ENCODE results near the gene DNAJC17.

DNAJC17 gene

DNA sequence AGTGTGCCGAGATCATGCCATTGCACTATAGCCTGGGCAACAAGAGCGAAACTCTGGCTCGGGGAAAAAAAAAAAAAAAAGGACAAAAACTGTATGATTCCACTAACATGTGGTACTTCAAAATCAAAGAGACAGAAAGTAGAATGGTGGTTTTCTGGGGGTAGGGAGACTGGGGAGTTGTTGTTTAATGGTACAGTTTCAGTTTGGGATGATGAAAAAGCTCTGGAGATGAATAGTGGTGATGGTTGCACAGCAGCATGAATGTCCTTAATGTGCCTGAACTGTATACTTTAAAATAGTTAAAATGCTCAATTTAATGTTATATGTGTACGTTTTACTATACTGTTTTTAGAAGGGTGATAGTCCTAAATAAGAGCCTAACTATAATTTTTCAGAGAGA is 84.9 kb downstream of the DNAJC17 start:
- Histone ChIP-seq H3K4me1 (ENCODE audit: control insufficient read depth in 2 of 2, insufficient read depth in 2 of 2, low read length in 2 of 2) (no peaks in the 10 kb centered on the region), H3K9me3 (ENCODE audit: control insufficient read depth in 2 of 2, low read length in 2 of 2) (no peaks in the 10 kb centered on the region), H3K36me3 (ENCODE audit: control insufficient read depth in 2 of 2, insufficient read depth in 2 of 2, low read length in 2 of 2) (no peaks in the 10 kb centered on the region), H3K4me3 (ENCODE audit: low read length in 2 of 2) (no peak overlapping the region), H3K27me3 (ENCODE audit: control insufficient read depth in 2 of 2, insufficient read depth in 2 of 2, low read length in 2 of 2) (no peaks in the 10 kb centered on the region), H3K27ac (ENCODE audit: low read depth in 2 of 2, low read length in 2 of 2) (no peak overlapping the region), H3K9ac (ENCODE audit: low read depth in 1 of 2, low read length in 2 of 2) (no peak overlapping the region)

DNA sequence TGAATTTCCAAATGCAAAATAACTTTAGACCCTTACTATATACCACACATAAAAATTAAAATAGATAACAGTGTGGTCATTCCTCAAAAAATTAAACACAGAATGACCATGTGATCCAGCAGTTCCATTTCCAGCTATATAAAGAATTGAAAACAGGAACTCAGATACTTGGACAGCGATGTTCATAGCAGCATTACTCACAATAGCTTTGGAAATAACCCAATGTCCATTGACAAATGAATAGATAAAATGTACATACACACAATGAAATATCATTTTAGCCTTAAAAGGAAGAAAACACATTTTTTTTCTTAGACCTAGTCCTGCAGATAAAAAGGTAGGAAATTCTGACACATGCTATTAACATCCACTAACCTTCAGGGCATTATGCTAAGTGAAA is 85.6 kb downstream of the DNAJC17 start:
- no peak overlapping the region for H3K27ac ChIP-seq (ENCODE audit: low read depth in 2 of 2, low read length in 2 of 2)
- no peaks in the 10 kb centered on the region for H3K9me3 ChIP-seq (ENCODE audit: control insufficient read depth in 2 of 2, low read length in 2 of 2)
- H3K9ac ChIP-seq (ENCODE audit: low read depth in 1 of 2, low read length in 2 of 2): no peak overlapping the region
- H3K4me1 ChIP-seq (ENCODE audit: control insufficient read depth in 2 of 2, insufficient read depth in 2 of 2, low read length in 2 of 2): no peaks in the 10 kb centered on the region
- H3K4me3 ChIP-seq (ENCODE audit: low read length in 2 of 2): no peak overlapping the region
- no peaks in the 10 kb centered on the region for H3K27me3 ChIP-seq (ENCODE audit: control insufficient read depth in 2 of 2, insufficient read depth in 2 of 2, low read length in 2 of 2)
- no peaks in the 10 kb centered on the region for H3K36me3 ChIP-seq (ENCODE audit: control insufficient read depth in 2 of 2, insufficient read depth in 2 of 2, low read length in 2 of 2)

DNA sequence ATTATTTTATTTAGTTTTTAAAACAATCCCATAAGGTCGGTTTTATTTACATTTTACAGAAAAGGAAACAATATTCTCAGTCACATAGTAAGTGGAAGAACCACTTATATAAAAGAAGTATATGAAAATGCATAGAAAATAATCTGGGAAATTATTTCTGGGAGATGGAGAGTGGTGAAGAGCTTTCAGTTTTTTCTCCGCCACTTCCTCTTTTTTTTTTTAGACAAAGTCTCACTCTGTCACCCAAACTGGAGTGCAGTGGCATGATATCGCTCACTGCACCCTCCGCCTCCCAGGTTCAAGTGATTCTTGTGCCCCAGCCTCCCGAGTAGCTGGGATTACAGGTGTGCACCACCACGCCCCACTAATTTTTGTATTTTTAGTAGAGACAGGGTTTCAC is 91.1 kb downstream of the DNAJC17 start:
- Histone ChIP-seq H3K4me3 (ENCODE audit: low read length in 2 of 2) (no peak overlapping the region), H3K36me3 (ENCODE audit: control insufficient read depth in 2 of 2, insufficient read depth in 2 of 2, low read length in 2 of 2) (peaks cover 0 to 2% of the 10 kb centered on the region in 2 donors), H3K4me1 (ENCODE audit: control insufficient read depth in 2 of 2, insufficient read depth in 2 of 2, low read length in 2 of 2) (no peaks in the 10 kb centered on the region), H3K9me3 (ENCODE audit: control insufficient read depth in 2 of 2, low read length in 2 of 2) (no peaks in the 10 kb centered on the region), H3K27me3 (ENCODE audit: control insufficient read depth in 2 of 2, insufficient read depth in 2 of 2, low read length in 2 of 2) (no peaks in the 10 kb centered on the region), H3K9ac (ENCODE audit: low read depth in 1 of 2, low read length in 2 of 2) (no peak overlapping the region), H3K27ac (ENCODE audit: low read depth in 2 of 2, low read length in 2 of 2) (no peak overlapping the region)
